ENCODE measurements around the gene PKP3.
"Not testable (repeated sequence)": the region's sequence is repeated elsewhere in the genome, so short reads cannot be mapped to it uniquely, and the experiment has no call there.

The PKP3 gene

GRCh38 chr11:432501-433100 lies 38.6 kb downstream of the PKP3 start:
- no peak for DNase-seq

DNA sequence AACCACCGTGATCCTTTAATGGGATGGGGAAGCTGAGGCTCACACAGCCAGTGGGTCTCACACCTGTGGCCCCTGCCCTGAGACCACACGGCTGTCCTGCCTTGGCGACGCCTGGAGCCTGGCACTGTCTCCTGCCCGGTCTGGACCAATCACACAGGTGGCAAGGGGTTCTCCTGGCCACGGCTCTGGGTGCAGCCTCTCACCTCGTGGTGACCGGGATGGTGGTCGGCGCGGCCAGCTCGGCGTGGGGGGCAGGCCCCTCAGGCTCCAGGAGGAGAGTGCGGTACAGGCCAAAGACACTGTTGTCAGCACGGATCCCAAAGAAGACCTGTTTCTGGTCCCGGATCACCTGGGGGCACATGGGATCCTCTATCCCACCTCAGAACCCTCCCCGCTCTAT lies 39.1 kb downstream of the PKP3 start:
- DNase-seq: no peak

DNA sequence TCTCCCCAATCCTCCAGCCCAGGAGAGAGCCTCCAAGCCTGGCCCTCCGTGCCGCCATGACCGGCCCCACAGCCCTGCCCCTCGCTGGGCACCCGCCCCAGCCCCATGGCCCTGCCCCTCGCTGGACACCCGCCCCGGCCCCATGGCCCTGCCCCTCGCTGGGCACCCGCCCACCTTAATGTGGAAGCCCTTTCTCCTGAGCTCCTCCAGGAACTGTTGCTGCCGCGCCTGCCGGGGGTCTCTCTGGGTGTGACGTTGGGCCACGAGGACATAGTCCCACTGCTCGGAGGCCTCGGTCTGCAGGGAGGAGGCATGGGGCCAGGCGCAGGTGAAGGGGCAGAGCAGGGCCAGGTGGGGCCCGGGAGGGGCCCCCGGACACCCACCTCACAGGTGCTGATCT lies 39.6 kb downstream of the PKP3 start:
- DNase-seq: no peak

GRCh38 chr11:434496-434895 lies 40.5 kb downstream of the PKP3 start:
- DNase-seq: no peak

DNA sequence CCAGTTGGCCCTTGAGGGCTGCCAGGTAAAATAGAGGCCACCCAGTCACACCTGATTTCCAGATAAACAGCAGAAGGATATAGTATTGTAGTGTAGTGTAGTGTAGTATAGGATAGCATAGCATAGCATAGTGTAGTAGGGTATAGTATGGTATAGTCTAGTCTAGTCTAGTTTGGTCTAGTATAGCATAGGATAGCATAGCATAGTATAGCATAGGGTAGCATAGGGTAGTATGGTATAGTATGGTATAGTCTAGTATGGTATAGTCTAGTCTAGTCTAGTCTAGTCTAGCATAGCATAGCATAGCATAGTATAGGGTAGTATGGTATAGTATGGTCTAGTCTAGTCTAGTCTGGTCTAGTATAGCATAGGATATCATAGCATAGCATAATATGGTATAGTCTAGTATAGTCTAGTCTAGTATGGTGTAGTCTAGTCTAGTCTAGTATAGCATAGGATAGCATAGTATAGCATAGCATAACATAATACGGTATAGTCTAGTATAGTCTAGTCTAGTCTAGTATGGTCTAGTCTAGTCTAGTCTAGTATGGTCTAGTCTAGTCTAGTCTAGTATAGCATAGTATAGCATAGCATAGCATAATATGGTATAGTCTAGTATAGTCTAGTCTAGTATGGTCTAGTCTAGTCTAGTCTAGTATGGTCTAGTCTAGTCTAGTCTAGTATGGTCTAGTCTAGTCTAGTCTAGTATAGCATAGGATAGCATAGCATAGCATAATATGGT lies 41.2 kb downstream of the PKP3 start:
- not testable (repeated sequence) for DNase-seq

GRCh38 chr11:437228-437870 lies 43.3 kb downstream of the PKP3 start:
- DNase-seq: no peak

GRCh38 chr11:438101-438844 lies 44.3 kb downstream of the PKP3 start:
- no peak for DNase-seq

DNA sequence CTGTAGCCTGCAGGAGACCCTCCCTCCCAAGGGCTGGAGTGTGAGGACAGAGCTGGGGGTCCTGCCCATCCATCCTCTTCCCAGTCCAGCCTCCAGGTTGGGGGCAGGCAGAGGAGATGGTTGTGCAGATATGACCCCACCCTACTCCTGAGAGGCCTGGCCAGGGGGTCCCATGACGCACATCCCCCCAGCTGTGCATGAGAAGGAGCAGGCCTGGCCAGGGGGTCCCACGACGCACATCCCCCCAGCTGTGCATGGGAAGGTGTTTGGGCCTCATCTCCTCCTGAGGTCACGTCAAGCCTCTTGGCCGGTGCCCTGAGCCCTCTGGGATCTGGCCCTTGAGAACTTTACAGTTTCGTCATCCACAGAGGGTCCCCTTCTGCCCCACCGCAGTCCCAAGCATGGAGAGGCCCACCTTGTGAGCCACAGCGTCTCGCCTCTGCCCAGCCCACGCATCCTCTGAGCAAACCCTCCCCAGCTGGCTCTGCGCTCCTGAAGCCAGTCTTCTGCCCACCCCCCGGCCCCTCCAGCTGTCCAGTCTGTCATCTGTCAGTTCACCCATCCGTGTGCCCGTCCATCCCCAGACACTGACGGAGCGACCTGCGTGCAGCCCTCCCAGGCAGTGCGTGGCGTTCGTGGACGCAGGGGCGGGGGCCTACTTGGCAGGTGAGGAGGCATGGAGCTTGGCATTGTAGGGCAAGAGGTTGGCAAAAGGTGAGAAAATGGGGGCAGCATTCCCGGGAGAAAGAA lies 45.5 kb downstream of the PKP3 start:
- no peak for DNase-seq

DNA sequence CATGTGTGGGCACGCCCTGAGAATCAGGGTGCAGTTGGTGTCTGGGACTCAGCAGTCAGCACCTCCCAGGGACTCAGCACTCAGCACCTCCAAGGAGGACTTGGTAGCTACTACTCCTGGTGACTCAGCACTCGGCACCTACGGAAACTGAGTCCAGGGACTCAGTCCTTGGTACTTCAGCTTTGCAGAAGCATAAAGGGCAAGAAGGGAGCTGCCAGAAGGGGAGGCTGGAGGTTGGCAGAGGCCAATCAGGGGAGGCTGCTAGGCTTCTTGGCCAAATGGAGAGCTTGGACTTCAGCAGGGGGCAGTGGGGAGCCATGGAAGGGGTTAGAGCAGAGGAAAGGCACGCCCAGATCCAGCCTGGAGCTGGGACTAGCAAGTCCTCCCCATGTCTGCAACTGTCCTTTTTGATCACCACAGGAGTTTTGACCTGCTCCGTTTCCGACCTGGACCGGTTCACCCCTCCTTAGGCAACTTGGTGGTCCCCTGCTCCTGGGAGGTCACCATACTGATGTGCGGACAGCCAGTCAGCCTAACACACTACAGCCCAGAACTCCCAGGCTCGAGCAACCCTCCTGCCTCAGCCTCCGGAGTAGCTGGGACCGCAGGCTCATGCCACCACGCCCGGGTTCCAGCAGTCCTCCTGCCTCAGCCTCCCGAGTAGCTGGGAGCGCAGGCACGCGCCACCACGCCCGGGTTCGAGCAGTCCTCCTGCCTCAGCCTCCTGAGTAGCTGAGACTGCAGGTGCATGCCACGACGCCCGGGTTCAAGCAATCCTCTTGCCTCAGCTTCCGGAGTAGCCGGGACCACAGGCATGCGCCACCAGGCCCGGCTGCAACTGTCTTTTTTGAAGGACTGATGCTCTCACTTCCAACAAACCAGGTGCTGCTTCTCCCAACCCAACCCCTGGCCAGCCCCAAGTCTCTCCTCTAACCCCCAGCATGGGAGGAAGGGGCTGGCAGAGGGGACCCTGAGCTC lies 46.3 kb downstream of the PKP3 start:
- DNase-seq: peak; percentile 36

DNA sequence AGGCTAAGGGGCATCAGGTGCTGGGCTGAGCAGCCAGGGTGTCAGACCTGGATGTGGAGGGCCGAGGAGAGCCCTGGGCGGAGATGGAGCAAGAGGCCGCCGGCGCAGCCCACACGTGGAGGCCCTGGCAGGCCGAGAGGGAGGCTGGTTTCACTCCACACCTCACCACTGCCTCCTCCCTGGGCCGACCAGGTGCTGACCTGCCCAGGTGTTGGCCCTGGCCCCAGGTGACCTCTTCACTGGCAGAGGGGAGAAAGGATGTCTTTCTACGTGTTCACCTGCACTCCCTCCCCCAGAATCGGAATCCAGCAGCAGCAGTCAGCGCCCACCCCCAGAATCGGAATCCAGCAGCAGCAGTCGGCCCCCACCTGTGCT lies 47.0 kb downstream of the PKP3 start:
- DNase-seq: no peak

GRCh38 chr11:441418-442274 lies 47.6 kb downstream of the PKP3 start, which contains the start of gene ANO9:
TSS of gene ANO9 (minus strand) at chr11:442011. CDS start at chr11:441926, 85 bp downstream.
- no peak for DNase-seq

DNA sequence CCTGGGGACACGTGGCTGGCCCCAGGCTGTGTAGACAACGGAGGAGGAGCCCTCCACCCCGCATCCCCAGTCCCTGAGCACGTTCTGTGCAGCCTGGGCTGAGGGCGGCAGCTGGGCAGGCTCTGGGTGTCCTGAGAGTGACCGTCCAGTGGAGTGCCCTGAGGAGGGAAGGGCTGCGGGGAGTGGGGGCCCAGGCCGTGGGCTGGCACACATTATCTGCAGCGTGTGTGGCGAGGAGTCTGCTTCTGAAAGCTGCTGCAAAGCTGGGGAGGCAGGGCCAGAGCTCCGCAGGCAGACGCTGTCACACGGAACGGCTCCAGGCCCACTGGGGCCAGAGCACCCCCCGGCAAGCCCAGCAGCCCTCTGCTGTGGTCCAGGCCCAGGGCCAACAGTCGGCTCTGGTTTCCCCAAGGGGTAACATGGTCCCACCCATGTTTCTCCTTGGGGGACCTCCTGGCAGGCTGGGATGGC lies 48.6 kb downstream of the PKP3 start:
- no peak for DNase-seq

DNA sequence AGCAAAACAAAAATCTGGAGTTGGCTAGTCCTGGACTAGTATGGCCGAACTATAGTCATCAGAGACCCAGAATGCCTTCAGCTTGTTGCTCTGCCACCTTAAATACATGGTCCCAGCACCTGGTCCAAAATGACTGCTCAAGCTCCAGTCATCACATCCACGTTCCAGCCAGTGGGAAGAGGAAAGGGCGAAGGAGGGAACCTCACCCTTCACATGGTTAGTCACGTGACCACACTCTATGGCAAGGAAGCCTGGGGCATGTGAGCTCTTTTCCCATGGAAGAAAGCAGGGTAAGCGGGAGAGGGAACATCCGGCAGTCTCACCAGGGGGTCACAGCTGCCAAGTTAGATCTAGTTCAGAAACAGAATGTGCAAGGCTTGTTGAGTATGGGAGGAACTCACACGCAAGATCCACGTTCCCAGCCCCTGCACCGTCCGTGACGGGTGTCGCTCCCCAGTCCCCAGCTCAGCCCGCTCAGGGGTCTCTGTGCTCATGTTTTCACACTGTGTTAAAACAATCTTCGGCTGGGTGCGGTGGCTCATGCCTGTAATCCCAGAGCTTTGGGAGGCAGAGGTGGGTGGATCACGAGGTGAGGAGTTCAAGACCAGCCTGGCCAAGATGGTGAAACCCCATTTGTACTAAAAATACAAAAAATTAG lies 49.7 kb downstream of the PKP3 start:
- no peak for DNase-seq

- DNase-seq: peak; percentile 64
These were observed 50.6 kb downstream of the PKP3 start for GRCh38 chr11:444396-445144.

GRCh38 chr11:445765-446588 lies 52.0 kb downstream of the PKP3 start:
- DNase-seq: no peak

DNA sequence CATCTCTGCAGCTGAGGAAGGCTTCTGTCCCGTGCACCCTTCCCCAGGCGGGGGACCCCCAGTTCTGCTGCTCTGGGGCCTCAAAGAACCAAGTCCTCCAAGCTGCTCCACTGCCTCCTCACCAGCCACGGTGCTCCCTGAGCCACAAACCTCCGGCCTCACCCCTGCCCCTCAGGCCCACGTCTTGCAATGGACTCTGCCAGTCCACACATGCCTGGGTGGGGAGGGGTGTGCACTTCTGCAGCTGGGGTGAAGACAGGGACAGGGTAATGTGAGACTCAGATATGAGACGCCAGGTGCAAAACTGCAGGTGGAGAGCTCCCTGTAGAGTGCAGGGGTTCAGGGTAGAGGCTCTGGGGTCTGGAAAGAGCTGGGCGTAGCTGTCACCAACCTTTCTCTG lies 52.9 kb downstream of the PKP3 start:
- DNase-seq: no peak

DNA sequence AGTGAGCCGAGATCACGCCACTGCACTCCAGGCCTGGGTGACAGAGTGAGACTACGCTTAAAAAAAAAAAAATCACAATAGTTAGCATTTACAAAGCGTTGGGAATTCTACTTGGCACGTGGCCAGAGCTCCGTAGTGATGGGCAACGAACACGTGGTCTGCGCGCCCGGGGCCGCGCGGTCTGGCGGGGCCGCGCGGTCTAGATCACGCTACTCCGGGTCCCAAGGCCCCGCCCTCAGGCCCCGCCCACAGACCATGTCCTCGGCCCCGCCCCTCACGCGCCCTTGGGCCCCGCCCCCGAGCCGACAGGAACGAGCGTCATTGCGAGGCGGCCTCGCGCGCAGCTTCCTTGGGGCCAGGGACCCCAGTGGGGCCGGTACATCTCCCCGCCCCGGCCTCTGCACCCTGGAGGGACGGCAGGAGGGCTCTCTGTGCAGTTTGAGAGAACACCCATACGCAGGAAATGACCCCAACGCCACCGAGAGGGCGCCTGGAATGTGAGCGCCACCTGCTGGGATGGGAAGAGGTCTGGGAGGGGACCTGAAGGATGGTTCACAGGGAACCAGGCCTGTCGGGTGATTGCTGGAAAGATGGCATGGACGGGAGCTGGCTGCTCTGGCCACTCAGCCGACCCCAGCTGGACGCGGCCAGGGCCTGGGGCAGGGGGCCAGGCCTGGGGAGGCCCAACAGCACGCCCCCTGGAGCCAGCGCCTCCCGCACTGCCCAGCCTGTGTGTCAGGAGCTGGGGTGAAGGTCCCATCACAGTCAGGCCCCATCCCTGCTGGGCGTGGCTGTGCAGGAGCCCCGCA lies 54.1 kb downstream of the PKP3 start:
- DNase-seq: peak; percentile 89
